GM21423 (cell line): ENCODE measurements around the gene RACGAP1.

Source experiments
- ATAC-seq: cut with Tn5 transposase; IDR thresholded peaks from one replicate; pipeline ENCODE4 v1.9.1; 2021; ENCODE audit warnings: mild to moderate bottlenecking, moderate library complexity; ENCODE audit not compliant: unreplicated experiment

The RACGAP1 gene

GRCh38 chr12:49972129-49972528 lies 53.2 kb downstream of the RACGAP1 start:
- no peak for ATAC-seq

GRCh38 chr12:49971141-49971540 lies 54.2 kb downstream of the RACGAP1 start:
- no peak for ATAC-seq

GRCh38 chr12:49970658-49971057 lies 54.6 kb downstream of the RACGAP1 start:
- no peak for ATAC-seq

- no peak for ATAC-seq
These were observed 55.5 kb downstream of the RACGAP1 start for GRCh38 chr12:49969651-49970429.

- ATAC-seq = no peak
These were observed 56.3 kb downstream of the RACGAP1 start for GRCh38 chr12:49969027-49969426.

- no peak for ATAC-seq
These were observed 56.8 kb downstream of the RACGAP1 start for GRCh38 chr12:49968471-49968870.

- ATAC-seq = no peak
These were observed 57.5 kb downstream of the RACGAP1 start for GRCh38 chr12:49967777-49968250.

GRCh38 chr12:49967042-49967776 lies 58.1 kb downstream of the RACGAP1 start:
- ATAC-seq = peak; percentile 63

GRCh38 chr12:49966511-49967041 lies 58.7 kb downstream of the RACGAP1 start:
- ATAC-seq = no peak

- no peak for ATAC-seq
These were observed 59.5 kb downstream of the RACGAP1 start for GRCh38 chr12:49965836-49966235.

- no peak for ATAC-seq
These were observed 60.3 kb downstream of the RACGAP1 start for GRCh38 chr12:49964849-49965624.

- no peak for ATAC-seq
These were observed 61.1 kb downstream of the RACGAP1 start for GRCh38 chr12:49963976-49964815.

- ATAC-seq = no peak
These were observed 62.2 kb downstream of the RACGAP1 start for GRCh38 chr12:49962861-49963765.

- no peak for ATAC-seq
These were observed 63.1 kb downstream of the RACGAP1 start for GRCh38 chr12:49961993-49962764.

- no peak for ATAC-seq
These were observed 64.0 kb downstream of the RACGAP1 start, which contains the start of gene AQP5 for GRCh38 chr12:49961111-49961922. AQP5 (plus strand) TSS chr12:49961872; CDS start chr12:49962018, 146 bp downstream.

GRCh38 chr12:49960474-49961110 lies 64.7 kb downstream of the RACGAP1 start:
- no peak for ATAC-seq
